Measurements from ENCODE around the gene TIGD1.

- TF ChIP-seq CTCF (IDR thresholded peaks at IDR 0.05) (no peak), POLR2A (IDR thresholded peaks at IDR 0.05) (no peak), EP300 (IDR thresholded peaks at IDR 0.05) (no peak)
Measured at GRCh38 chr2:232504438-232504837, 45.9 kb downstream of the TIGD1 start.

All from ovary (tissue), 3 donors.